ENCODE results near the gene P2RX6. TPM values are rescaled to one million over a fixed set of nuclear protein-coding genes. Genes with fewer than 3 reads are reported as not detected.
"Not testable (repeated sequence)": the region's sequence is repeated elsewhere in the genome, so short reads cannot be mapped to it uniquely, and the experiment has no call there.

The P2RX6 gene
- total and polyA plus RNA-seq, 2 experiments from 2014 or later = not detected

DNA sequence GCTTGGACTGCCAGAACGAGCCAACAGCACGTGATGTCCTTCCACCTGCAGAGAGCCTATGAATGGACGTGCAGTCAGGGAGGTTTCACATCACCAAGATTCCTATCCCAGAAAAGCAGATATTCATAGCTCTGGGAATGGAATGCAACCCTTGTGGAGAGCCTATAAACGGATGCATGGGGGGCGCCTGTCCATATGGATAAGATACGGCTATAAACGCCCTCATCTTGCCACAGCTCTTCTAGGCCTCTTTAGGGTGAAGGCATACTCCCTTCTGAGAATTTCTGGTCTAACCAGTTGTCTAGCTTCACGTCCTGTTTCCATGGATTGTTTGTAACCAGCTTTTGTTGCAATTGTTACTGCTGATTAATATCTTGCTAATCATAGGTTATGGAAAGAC, 56.8 kb downstream of the P2RX6 start:
- H4K20me1 ChIP-seq (replicated peaks; ENCODE audit: insufficient read depth); H3K9me2 ChIP-seq (ENCODE audit: insufficient read depth); ATAC-seq; H3K4me2 ChIP-seq; H3K4me1 Mint-ChIP-seq; H3K4me3 ChIP-seq; DNase-seq (ENCODE audit: low spot score); H3K27me3 ChIP-seq (ENCODE audit: insufficient read depth); H3K27ac Mint-ChIP-seq; H3K79me2 ChIP-seq (replicated peaks; ENCODE audit: insufficient read depth); H3K4me3 Mint-ChIP-seq; H3F3A ChIP-seq (replicated peaks; ENCODE audit: low read depth); H3K27ac ChIP-seq (ENCODE audit: low read depth); H3K36me3 ChIP-seq (ENCODE audit: insufficient read depth); H3K27me3 Mint-ChIP-seq (ENCODE audit: insufficient read depth, low read depth, poor library complexity); H3K4me1 ChIP-seq (ENCODE audit: insufficient read depth); H3K9me3 Mint-ChIP-seq; H3K36me3 Mint-ChIP-seq (ENCODE audit: low read depth); H2AFZ ChIP-seq: not testable (repeated sequence)

DNA sequence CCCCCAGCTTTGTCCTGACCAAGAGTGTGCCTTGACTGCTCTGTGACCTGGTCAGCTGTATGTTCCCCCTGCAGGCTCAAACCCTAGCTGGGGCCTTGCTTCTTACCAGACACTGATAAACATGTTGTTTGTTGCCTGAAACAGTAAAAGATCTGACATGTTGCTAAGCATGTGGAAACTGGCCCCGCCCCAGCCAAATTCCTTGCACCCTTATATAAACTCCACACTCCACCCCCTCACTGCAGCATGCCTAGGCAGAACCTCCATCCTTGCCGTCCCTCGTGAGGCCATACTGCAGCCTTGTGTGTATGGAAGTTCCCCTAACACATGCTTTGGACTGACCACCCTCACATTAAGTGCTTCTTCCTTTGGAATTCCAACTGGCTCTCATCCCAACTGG, 58.1 kb downstream of the P2RX6 start:
- no peaks in the 10 kb centered on the region for H3K4me1 Mint-ChIP-seq
- H2AFZ ChIP-seq = no peak overlapping the region
- H3K4me1 ChIP-seq (ENCODE audit: insufficient read depth) = no peaks in the 10 kb centered on the region
- H4K20me1 ChIP-seq (replicated peaks; ENCODE audit: insufficient read depth) = no peaks in the 10 kb centered on the region
- H3K27me3 ChIP-seq (ENCODE audit: insufficient read depth) = no peaks in the 10 kb centered on the region
- H3K4me3 ChIP-seq = no peak overlapping the region
- no peak overlapping the region for H3K4me3 Mint-ChIP-seq
- ATAC-seq (no peak), DNase-seq (ENCODE audit: low spot score) (no peak)
- peaks cover 3% of the 10 kb centered on the region for H3K27me3 Mint-ChIP-seq (ENCODE audit: insufficient read depth, low read depth, poor library complexity)
- no peaks in the 10 kb centered on the region for H3K36me3 ChIP-seq (ENCODE audit: insufficient read depth)
- no peak overlapping the region for H3K27ac ChIP-seq (ENCODE audit: low read depth)
- no peak overlapping the region for H3K27ac Mint-ChIP-seq
- H3K9me3 Mint-ChIP-seq = peaks cover 2% of the 10 kb centered on the region; the same call in 1 of the 3 replicates
- H3K4me2 ChIP-seq = no peak overlapping the region
- H3K79me2 ChIP-seq (replicated peaks; ENCODE audit: insufficient read depth) = no peaks in the 10 kb centered on the region
- no peaks in the 10 kb centered on the region for H3F3A ChIP-seq (replicated peaks; ENCODE audit: low read depth)
- H3K36me3 Mint-ChIP-seq (ENCODE audit: low read depth) = no peaks in the 10 kb centered on the region; the same call in 2 of the 3 replicates
- no peaks in the 10 kb centered on the region for H3K9me2 ChIP-seq (ENCODE audit: insufficient read depth)
- no peak for TF ChIP-seq STAT1 (IDR thresholded peaks at IDR 0.05; ENCODE audit: unreplicated experiment)
- no peak for TF ChIP-seq ETS1 (IDR thresholded peaks at IDR 0.05)
- no peak for TF ChIP-seq EZH2 (IDR thresholded peaks at IDR 0.05; ENCODE audit: low read depth, unreplicated experiment)
- TF ChIP-seq ZNF331 (CRISPR knock-in tag; IDR thresholded peaks at IDR 0.05; ENCODE audit: low read depth) = no peak
- no peak for TF ChIP-seq JUNB (IDR thresholded peaks at IDR 0.05; ENCODE audit: unreplicated experiment)
- no peak for TF ChIP-seq NANOG (IDR thresholded peaks at IDR 0.05; ENCODE audit: borderline replicate concordance)
- TF ChIP-seq EZH2phosphoT487 (IDR thresholded peaks at IDR 0.05; ENCODE audit: unreplicated experiment) = no peak
- no peak for TF ChIP-seq POLR2AphosphoS5 (IDR thresholded peaks at IDR 0.05; ENCODE audit: low read depth)
- TF ChIP-seq CREB1 (CRISPR knock-in tag; IDR thresholded peaks at IDR 0.05; ENCODE audit: low read depth) = no peak
- TF ChIP-seq, protein P1, sequence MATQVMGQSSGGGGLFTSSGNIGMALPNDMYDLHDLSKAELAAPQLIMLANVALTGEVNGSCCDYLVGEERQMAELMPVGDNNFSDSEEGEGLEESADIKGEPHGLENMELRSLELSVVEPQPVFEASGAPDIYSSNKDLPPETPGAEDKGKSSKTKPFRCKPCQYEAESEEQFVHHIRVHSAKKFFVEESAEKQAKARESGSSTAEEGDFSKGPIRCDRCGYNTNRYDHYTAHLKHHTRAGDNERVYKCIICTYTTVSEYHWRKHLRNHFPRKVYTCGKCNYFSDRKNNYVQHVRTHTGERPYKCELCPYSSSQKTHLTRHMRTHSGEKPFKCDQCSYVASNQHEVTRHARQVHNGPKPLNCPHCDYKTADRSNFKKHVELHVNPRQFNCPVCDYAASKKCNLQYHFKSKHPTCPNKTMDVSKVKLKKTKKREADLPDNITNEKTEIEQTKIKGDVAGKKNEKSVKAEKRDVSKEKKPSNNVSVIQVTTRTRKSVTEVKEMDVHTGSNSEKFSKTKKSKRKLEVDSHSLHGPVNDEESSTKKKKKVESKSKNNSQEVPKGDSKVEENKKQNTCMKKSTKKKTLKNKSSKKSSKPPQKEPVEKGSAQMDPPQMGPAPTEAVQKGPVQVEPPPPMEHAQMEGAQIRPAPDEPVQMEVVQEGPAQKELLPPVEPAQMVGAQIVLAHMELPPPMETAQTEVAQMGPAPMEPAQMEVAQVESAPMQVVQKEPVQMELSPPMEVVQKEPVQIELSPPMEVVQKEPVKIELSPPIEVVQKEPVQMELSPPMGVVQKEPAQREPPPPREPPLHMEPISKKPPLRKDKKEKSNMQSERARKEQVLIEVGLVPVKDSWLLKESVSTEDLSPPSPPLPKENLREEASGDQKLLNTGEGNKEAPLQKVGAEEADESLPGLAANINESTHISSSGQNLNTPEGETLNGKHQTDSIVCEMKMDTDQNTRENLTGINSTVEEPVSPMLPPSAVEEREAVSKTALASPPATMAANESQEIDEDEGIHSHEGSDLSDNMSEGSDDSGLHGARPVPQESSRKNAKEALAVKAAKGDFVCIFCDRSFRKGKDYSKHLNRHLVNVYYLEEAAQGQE (IDR thresholded peaks at IDR 0.05; ENCODE audit: unreplicated experiment) = no peak
